GM23338 (cell line): Measurements from ENCODE around the gene PCDH1. TPM values are rescaled to one million over a fixed set of nuclear protein-coding genes. Genes with fewer than 3 reads are reported as not detected.

Experiments
- ATAC-seq: fragments of 200-7000 bp; cut with Tn5 transposase; 3 replicates; pipeline ENCODE4 v1.9.1; 2020
- DNase-seq: peaks from one replicate; pipeline ENCODE4 v3.0.0-alpha.2; 2015; ENCODE audit warnings: low spot score
- H2AFZ ChIP-seq: fragments of 200-600 bp; sonication (generic); 2 replicates; pipeline ENCODE4 v1.8.0; 2016; ENCODE audit warnings: antibody characterized with exemption, mild to moderate bottlenecking, moderate library complexity
- H3F3A ChIP-seq: fragments of 200-600 bp; sonication (generic); replicated peaks from 2 replicates; pipeline ENCODE4 v1.8.0; 2017; ENCODE audit warnings: antibody characterized with exemption, mixed run types, low read depth
- H3K27ac ChIP-seq: fragments of 200-600 bp; sonication (generic); 2 replicates; pipeline ENCODE4 v1.6.1; 2016; ENCODE audit warnings: low read depth
- H3K27me3 ChIP-seq: fragments of 200-600 bp; sonication (generic); 2 replicates; pipeline ENCODE4 v1.8.0; 2016; ENCODE audit warnings: mild to moderate bottlenecking, mixed run types, moderate library complexity; ENCODE audit not compliant: insufficient read depth
- H3K36me3 ChIP-seq: fragments of 200-600 bp; sonication (generic); 2 replicates; pipeline ENCODE4 v1.8.0; 2016; ENCODE audit warnings: mild to moderate bottlenecking; ENCODE audit not compliant: insufficient read depth
- H3K4me1 ChIP-seq: fragments of 200-600 bp; sonication (generic); 2 replicates; pipeline ENCODE4 v1.8.0; 2016; ENCODE audit warnings: mild to moderate bottlenecking, moderate library complexity; ENCODE audit not compliant: insufficient read depth
- H3K4me2 ChIP-seq: fragments of 200-600 bp; sonication (generic); 2 replicates; pipeline ENCODE4 v1.7.1; 2017; ENCODE audit warnings: mixed run types
- H3K4me3 ChIP-seq: fragments of 200-600 bp; sonication (generic); 2 replicates; pipeline ENCODE4 v1.6.1; 2016; ENCODE audit warnings: mixed run types
- H3K79me2 ChIP-seq: fragments of 200-600 bp; sonication (generic); replicated peaks from 2 replicates; pipeline ENCODE4 v1.8.0; 2017; ENCODE audit warnings: mild to moderate bottlenecking; ENCODE audit not compliant: insufficient read depth
- H3K9me2 ChIP-seq: fragments of 200-600 bp; sonication (generic); 2 replicates; pipeline ENCODE4 v1.8.0; 2017; ENCODE audit not compliant: insufficient read depth
- H4K20me1 ChIP-seq: fragments of 200-600 bp; sonication (generic); replicated peaks from 2 replicates; pipeline ENCODE4 v1.8.0; 2017; ENCODE audit warnings: mild to moderate bottlenecking; ENCODE audit not compliant: insufficient read depth
- H3K27ac Mint-ChIP-seq: 2 replicates; pipeline ENCODE4 v1.8.0; 2020; ENCODE audit warnings: inconsistent platforms, mild to moderate bottlenecking, moderate library complexity, mixed read lengths
- H3K27me3 Mint-ChIP-seq: 3 replicates; pipeline ENCODE4 v1.8.0; 2022; ENCODE audit warnings: low read depth, mild to moderate bottlenecking, moderate library complexity, mixed read lengths, inconsistent platforms; ENCODE audit not compliant: insufficient read depth, poor library complexity
- H3K36me3 Mint-ChIP-seq: 3 replicates; pipeline ENCODE4 v1.8.0; 2021; ENCODE audit warnings: low read depth, mild to moderate bottlenecking, inconsistent platforms, moderate library complexity, mixed read lengths
- H3K4me1 Mint-ChIP-seq: 3 replicates; pipeline ENCODE4 v1.8.0; 2020; ENCODE audit warnings: mild to moderate bottlenecking, inconsistent platforms, mixed read lengths
- H3K4me3 Mint-ChIP-seq: 3 replicates; pipeline ENCODE4 v1.8.0; 2021; ENCODE audit warnings: moderate library complexity, mild to moderate bottlenecking, inconsistent platforms, mixed read lengths
- H3K9me3 Mint-ChIP-seq: 3 replicates; pipeline ENCODE4 v1.8.0; 2020; ENCODE audit warnings: moderate library complexity, mild to moderate bottlenecking, inconsistent platforms, mixed read lengths
- CREB1 ChIP-seq: fragments of 250-450 bp; sonication (Bioruptor Pico); IDR thresholded peaks from 2 replicates; pipeline ENCODE4 v1.5.0; 2020; ENCODE audit warnings: low read depth, mild to moderate bottlenecking, moderate library complexity
- EZH2phosphoT487 ChIP-seq: fragments of 200-600 bp; sonication (generic); IDR thresholded peaks from one replicate; pipeline ENCODE4 v1.8.1; 2018; ENCODE audit warnings: antibody characterized with exemption; ENCODE audit not compliant: unreplicated experiment
- JUNB ChIP-seq: IDR thresholded peaks from one replicate; pipeline ENCODE4 v1.6.1; 2016; ENCODE audit warnings: antibody characterized with exemption; ENCODE audit not compliant: unreplicated experiment
- NANOG ChIP-seq: IDR thresholded peaks from 2 replicates; pipeline ENCODE4 v1.6.1; 2016; ENCODE audit warnings: antibody characterized with exemption, borderline replicate concordance
- POLR2AphosphoS5 ChIP-seq: IDR thresholded peaks from 2 replicates; pipeline ENCODE4 v1.6.1; 2016; ENCODE audit warnings: antibody characterized with exemption, low read depth
- STAT1 ChIP-seq: IDR thresholded peaks from one replicate; pipeline ENCODE4 v1.6.1; 2016; ENCODE audit warnings: antibody characterized with exemption; ENCODE audit not compliant: unreplicated experiment
- ZNF331 ChIP-seq: fragments of 250-450 bp; sonication (Bioruptor Pico); IDR thresholded peaks from 2 replicates; pipeline ENCODE4 v1.5.0; 2020; ENCODE audit warnings: low read depth, mild to moderate bottlenecking, moderate library complexity
- ZNF462 ChIP-seq: fragments of 250-450 bp; sonication (Bioruptor Pico); IDR thresholded peaks from 2 replicates; pipeline ENCODE4 v1.5.0; 2020; ENCODE audit warnings: mild to moderate bottlenecking, moderate library complexity
- polyA plus RNA-seq: library from polyadenylated mRNA; unstranded; fragments of >200 nt; fragmentation: Nextera tagmentation; extraction: Ambion mirVana; gene quantifications from 2 replicates; pipeline ENCODE4 v1.2.1, GENCODE V29; 2016
- total RNA-seq: library from RNA; depleted of rRNA; stranded (reverse); fragments of >200 nt; shearing (Covaris generic); gene quantifications from 2 replicates; pipeline ENCODE4 v1.2.3, GENCODE V29; 2014
- TF ChIP-seq, protein P1 (sequence below): IDR thresholded peaks from 2 replicates; pipeline ENCODE4 v1.6.1; 2016; ENCODE audit warnings: antibody characterized with exemption

PCDH1 gene
- total and polyA plus RNA-seq, 2 experiments from 2014 or later = 26.2 to 183 TPM

GRCh38 chr5:141840280-141840812 is 37.9 kb downstream of the PCDH1 start:
- ATAC-seq (no peak), DNase-seq (no peak)
- H3K27me3 ChIP-seq = no peaks in the 10 kb centered on the region
- TF ChIP-seq POLR2AphosphoS5 (no peak), CREB1 (CRISPR knock-in tag) (0 out of 2 replicates have a peak, but pooled peaks have one; percentile 9), ZNF331 (CRISPR knock-in tag) (no peak)
- TF ChIP-seq, protein P1, sequence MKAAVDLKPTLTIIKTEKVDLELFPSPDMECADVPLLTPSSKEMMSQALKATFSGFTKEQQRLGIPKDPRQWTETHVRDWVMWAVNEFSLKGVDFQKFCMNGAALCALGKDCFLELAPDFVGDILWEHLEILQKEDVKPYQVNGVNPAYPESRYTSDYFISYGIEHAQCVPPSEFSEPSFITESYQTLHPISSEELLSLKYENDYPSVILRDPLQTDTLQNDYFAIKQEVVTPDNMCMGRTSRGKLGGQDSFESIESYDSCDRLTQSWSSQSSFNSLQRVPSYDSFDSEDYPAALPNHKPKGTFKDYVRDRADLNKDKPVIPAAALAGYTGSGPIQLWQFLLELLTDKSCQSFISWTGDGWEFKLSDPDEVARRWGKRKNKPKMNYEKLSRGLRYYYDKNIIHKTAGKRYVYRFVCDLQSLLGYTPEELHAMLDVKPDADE = no peak
- H3K27me3 Mint-ChIP-seq = peaks cover 24% of the 10 kb centered on the region
- no peaks in the 10 kb centered on the region for H3K9me2 ChIP-seq
- H3K36me3 Mint-ChIP-seq = no peaks in the 10 kb centered on the region; the same call in 2 of the 3 replicates
- peaks cover 93% of the 10 kb centered on the region for H3K4me1 ChIP-seq
- no peaks in the 10 kb centered on the region for H3K79me2 ChIP-seq
- peaks cover 97% of the 10 kb centered on the region for H3K4me1 Mint-ChIP-seq
- H3K36me3 ChIP-seq = no peaks in the 10 kb centered on the region
- H3K27ac ChIP-seq = peak overlapping the region; percentile 81
- H3K4me3 Mint-ChIP-seq = no peak overlapping the region; the same call in 2 of the 3 replicates
- H2AFZ ChIP-seq = no peak overlapping the region
- H3F3A ChIP-seq = peaks cover 24% of the 10 kb centered on the region
- peak overlapping the region; percentile 98 for H3K27ac Mint-ChIP-seq
- no peaks in the 10 kb centered on the region for H4K20me1 ChIP-seq
- H3K4me3 ChIP-seq = peak overlapping the region; percentile 24; the same call in 1 of the 2 replicates
- H3K9me3 Mint-ChIP-seq = no peaks in the 10 kb centered on the region; the same call in 2 of the 3 replicates
- peak overlapping the region; percentile 1 for H3K4me2 ChIP-seq

- Mint-ChIP-seq H3K4me1 (peaks cover 84% of the 10 kb centered on the region), H3K9me3 (no peaks in the 10 kb centered on the region; the same call in 2 of the 3 replicates), H3K4me3 (peak overlapping the region; percentile 63), H3K36me3 (no peaks in the 10 kb centered on the region; the same call in 2 of the 3 replicates), H3K27me3 (peaks cover 23% of the 10 kb centered on the region), H3K27ac (peak overlapping the region; percentile 98)
- Histone ChIP-seq H3K4me2 (peak overlapping the region; percentile 1), H3K4me1 (peaks cover 83% of the 10 kb centered on the region), H4K20me1 (no peaks in the 10 kb centered on the region), H3F3A (peaks cover 21% of the 10 kb centered on the region), H3K9me2 (no peaks in the 10 kb centered on the region), H3K4me3 (peak overlapping the region; percentile 24; the same call in 1 of the 2 replicates), H3K27ac (peak overlapping the region; percentile 81), H3K79me2 (no peaks in the 10 kb centered on the region), H3K36me3 (no peaks in the 10 kb centered on the region), H2AFZ (no peak overlapping the region), H3K27me3 (no peaks in the 10 kb centered on the region)
- TF ChIP-seq NANOG = peak; percentile 32; the same call in 1 of the 2 replicates
- peak; percentile 84 for TF ChIP-seq CREB1 (CRISPR knock-in tag)
- TF ChIP-seq, protein P1 = no peak
- TF ChIP-seq POLR2AphosphoS5 = peak; percentile 52
- TF ChIP-seq JUNB = no peak
- TF ChIP-seq STAT1 = no peak
- TF ChIP-seq EZH2phosphoT487 = no peak
- TF ChIP-seq ZNF462 (CRISPR knock-in tag) = peak; percentile 7; the same call in 1 of the 2 replicates
- peak; percentile 60 for ATAC-seq
- DNase-seq = peak; percentile 95
Observed at GRCh38 chr5:141839015-141839513, 39.1 kb downstream of the PCDH1 start.
